ENCODE measurements around the gene ZDHHC3.

DNA sequence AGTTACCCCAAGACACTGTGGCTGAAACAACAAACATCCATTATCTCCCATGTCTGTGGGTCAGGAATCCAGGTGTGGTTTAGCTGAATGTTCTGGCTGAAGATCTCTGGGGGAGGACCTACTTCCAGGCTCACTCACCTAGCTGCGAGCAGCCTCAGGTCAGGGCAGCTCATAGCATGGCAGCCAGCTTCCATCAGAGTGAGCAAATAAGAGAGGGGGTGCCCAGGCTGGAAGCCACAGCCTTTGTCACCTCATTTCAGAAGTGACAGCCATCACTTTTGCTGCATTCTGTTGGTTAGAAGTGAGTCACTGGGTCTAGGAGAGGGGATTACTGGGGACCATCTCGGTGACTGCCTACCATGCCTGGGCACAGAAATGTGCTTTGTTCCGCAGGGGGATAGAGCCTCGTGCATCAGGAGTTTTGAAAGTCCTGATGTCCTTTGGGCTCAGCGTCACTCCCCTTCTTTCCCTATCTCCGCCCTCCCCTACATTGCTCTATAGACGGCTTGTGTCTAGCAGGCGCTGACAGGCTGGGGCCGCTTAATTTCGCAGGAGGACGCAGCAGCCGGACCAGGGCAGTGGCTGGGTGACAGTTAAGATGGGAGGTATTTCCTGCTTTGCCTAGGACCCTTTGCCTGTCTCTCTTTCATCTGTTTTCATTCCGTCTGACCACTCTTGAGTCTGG, 76.1 kb downstream of the ZDHHC3 start:
- TF ChIP-seq, protein P1, sequence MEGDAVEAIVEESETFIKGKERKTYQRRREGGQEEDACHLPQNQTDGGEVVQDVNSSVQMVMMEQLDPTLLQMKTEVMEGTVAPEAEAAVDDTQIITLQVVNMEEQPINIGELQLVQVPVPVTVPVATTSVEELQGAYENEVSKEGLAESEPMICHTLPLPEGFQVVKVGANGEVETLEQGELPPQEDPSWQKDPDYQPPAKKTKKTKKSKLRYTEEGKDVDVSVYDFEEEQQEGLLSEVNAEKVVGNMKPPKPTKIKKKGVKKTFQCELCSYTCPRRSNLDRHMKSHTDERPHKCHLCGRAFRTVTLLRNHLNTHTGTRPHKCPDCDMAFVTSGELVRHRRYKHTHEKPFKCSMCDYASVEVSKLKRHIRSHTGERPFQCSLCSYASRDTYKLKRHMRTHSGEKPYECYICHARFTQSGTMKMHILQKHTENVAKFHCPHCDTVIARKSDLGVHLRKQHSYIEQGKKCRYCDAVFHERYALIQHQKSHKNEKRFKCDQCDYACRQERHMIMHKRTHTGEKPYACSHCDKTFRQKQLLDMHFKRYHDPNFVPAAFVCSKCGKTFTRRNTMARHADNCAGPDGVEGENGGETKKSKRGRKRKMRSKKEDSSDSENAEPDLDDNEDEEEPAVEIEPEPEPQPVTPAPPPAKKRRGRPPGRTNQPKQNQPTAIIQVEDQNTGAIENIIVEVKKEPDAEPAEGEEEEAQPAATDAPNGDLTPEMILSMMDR (IDR thresholded peaks at IDR 0.05; ENCODE audit: low read depth, low read length) = no peak
- TF ChIP-seq EZH2phosphoT487 (IDR thresholded peaks at IDR 0.05; ENCODE audit: low read depth) = no peak

All from OCI-LY3 (cell line).